T-helper 2 cell treated with Interferon-gamma antibody and Interleukin-4, amounts not matched to agents 5 μg/mL and 100 μg/mL, for 36 hours (primary cell): Measurements from ENCODE around the gene EIPR1.
"Not testable (repeated sequence)": the region's sequence is repeated elsewhere in the genome, so short reads cannot be mapped to it uniquely, and the experiment has no call there.

Experiments used
- DNase-seq: peaks from one replicate; pipeline ENCODE4 v3.0.0; 2021; ENCODE audit warnings: low spot score
- H3K27ac Mint-ChIP-seq: one replicate; pipeline ENCODE4 v1.8.0; 2021; ENCODE audit warnings: mild to moderate bottlenecking, mixed read lengths
- H3K27me3 Mint-ChIP-seq: one replicate; pipeline ENCODE4 v1.8.0; 2021; ENCODE audit warnings: low read depth, mixed read lengths
- H3K36me3 Mint-ChIP-seq: one replicate; pipeline ENCODE4 v1.8.0; 2021; ENCODE audit warnings: low read depth, mixed read lengths
- H3K4me1 Mint-ChIP-seq: one replicate; pipeline ENCODE4 v1.8.0; 2021; ENCODE audit warnings: low read depth, mixed read lengths
- H3K4me3 Mint-ChIP-seq: one replicate; pipeline ENCODE4 v1.8.0; 2022; ENCODE audit warnings: mild to moderate bottlenecking, moderate library complexity, mixed read lengths
- H3K9me3 Mint-ChIP-seq: one replicate; pipeline ENCODE4 v1.8.0; 2021; ENCODE audit warnings: mixed read lengths

The EIPR1 gene

DNA sequence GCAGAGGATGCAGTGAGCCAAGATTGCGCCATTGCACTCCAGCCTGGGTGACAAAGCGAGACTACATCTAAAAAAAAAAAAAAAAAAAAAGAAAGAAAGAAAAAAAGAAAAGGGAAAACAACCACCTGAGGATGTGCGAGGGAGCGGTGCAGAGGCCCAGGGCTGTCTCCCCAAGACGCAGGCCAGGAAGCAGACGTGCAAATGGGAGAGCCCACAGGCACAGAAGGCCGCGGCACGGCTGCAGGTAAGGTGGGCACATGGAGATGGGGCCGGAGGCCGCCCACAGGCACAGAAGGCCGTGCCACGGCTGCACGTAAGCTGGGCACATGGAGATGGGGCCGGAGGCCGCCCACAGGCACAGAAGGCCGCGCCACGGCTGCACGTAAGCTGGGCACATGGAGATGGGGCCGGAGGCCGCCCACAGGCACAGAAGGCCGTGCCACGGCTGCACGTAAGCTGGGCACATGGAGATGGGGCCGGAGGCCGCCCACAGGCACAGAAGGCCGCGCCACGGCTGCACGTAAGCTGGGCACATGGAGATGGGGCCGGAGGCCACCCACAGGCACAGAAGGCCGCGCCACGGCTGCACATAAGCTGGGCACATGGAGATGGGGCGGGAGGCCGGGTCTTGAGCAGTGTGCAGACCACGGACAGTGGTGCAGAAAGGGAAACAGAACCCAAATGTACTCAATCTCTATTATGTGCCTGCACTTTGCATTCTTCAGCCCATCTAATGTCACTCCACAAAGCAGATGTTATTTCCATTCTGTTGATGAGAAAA, 93.6 kb downstream of the EIPR1 start:
- not testable (repeated sequence) for H3K4me3 Mint-ChIP-seq, DNase-seq, H3K27me3 Mint-ChIP-seq, H3K9me3 Mint-ChIP-seq, H3K4me1 Mint-ChIP-seq, H3K36me3 Mint-ChIP-seq, H3K27ac Mint-ChIP-seq

DNA sequence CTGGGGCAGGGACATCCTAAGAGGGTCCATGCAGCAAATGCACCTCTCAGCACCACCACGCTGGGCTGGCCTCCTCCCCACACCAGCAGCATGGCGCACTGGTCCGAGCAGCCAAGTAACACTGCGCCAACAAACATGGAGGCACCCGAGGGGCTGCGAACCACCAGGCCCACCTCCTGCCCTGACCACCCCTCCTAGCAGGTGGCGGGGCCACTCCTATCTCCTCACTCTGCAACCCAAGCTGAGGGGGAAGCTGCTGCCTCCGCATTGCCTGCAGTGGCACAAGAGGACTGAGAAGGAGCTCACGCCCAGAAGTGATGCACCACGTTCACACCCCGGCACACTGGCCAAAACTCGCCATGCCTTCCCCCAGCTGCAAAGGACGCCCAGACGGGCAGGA, 94.4 kb downstream of the EIPR1 start:
- Mint-ChIP-seq H3K4me3 (no peak overlapping the region), H3K27ac (no peak overlapping the region), H3K36me3 (peaks cover 8% of the 10 kb centered on the region), H3K9me3 (peaks cover 5% of the 10 kb centered on the region), H3K27me3 (no peaks in the 10 kb centered on the region), H3K4me1 (no peaks in the 10 kb centered on the region)
- DNase-seq, result no peak

DNA sequence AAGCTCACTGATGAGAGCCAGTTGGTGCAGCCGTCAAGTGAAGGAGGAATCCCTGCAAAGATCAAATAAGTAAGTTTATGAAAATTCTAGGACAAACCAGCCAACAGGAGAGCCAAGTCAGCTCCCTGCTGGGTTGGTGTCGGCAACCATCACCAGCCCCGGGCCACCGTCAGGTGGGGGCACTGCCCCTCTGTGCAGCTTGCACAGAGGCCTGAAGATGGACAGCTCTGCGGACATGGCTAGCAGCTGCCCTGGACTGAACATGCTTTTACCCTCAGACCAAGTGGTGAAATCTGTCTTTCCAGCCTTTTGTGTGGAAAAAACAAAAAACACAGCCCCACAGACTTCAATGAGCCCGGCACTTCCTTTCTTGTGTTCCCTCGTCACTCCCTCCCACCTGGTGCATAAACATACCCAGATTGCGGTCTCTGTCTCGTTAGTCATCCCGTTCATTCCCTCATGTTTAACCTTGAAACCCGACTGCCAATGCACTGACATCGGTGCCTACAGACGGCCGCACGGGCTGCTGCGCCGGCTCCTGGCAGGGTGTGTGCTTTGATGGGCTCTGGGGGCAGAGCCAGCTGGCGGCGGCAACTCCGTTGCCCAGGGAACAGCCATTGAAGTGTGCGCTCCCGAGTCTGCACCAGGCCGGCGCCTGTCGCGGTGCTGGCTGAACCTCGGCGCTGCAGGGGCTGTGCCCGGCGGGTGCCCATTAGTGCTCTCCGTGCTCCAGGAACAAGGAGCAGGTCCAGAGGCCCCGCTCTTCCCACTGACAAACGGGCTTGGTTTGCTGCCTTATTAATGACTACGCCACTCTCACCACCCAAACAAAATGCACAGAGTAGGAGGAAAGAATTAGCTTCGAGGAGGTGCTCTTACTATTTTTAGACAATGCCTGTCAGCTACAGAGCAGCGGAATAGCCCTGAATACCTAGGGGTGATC, 95.3 kb downstream of the EIPR1 start:
- no peak overlapping the region for H3K27ac Mint-ChIP-seq

DNA sequence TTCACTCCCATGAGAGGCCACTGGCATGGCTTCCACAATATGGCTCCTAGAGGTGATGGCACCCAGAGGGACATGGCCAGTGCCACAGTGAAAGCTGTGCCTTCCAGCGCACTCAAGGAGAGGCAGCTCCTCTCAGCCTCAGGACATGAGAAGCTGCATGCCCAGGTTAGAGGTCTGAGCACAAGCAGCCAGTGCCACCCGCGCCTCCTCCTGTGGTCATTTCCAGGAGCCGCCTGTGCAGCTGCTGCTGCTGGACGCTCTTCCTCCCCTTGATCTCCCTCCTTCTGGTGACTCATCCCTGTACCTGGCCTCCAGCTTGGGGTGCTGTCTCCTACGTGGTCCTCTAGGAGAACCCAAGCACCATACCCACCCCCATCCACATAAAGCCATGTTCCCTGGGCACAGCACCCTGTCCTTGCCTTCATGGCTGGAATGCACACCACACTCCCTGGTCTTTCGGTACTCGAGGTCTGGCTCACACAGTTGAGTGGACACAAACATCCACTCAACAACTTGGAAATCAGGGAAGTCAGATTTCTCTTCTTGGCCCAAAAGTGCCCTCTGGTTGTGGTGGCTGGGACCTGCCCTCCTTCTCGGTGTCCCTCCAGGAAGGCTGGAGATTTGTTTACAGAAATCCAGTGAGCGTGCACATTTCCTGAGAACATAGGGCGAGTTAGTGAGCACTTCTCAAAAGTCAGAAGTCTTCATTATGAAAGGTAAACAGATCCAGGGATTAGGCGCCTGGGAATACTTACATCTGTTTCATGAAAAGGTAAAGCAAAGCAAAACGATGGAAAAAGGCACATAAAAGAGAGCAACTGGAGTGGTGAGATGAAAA, 96.7 kb downstream of the EIPR1 start:
- Mint-ChIP-seq H3K27me3 (no peaks in the 10 kb centered on the region), H3K36me3 (peaks cover 6% of the 10 kb centered on the region), H3K4me1 (no peaks in the 10 kb centered on the region), H3K27ac (no peak overlapping the region), H3K4me3 (no peak overlapping the region), H3K9me3 (no peaks in the 10 kb centered on the region)
- no peak for DNase-seq

More for the DNA sequence above, 95.3 kb downstream of the EIPR1 start:
- Mint-ChIP-seq H3K4me1 (no peaks in the 10 kb centered on the region), H3K36me3 (peaks cover 8% of the 10 kb centered on the region), H3K4me3 (no peak overlapping the region), H3K27me3 (no peaks in the 10 kb centered on the region), H3K9me3 (peaks cover 2% of the 10 kb centered on the region)
- no peak for DNase-seq

DNA sequence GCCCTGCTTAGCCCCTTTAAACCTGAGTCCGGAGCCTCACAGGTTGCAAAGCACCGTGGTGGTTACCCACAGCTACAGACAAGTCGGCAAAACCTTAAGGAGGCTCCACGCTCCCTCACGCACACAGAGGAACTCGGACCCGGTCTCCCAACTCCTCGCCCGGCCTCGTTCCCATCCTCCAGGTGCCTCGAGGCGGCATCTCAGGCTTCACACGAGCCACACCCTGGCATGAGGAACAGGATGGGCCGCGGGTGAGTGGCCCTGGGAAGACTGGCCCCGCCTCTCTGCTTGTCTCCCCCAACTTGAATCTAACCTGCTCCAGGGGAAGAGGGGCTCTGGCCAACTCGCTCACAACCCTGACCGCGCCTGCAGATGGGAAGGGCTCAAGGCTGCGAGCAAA, 97.4 kb downstream of the EIPR1 start:
- no peak overlapping the region for H3K4me3 Mint-ChIP-seq

DNA sequence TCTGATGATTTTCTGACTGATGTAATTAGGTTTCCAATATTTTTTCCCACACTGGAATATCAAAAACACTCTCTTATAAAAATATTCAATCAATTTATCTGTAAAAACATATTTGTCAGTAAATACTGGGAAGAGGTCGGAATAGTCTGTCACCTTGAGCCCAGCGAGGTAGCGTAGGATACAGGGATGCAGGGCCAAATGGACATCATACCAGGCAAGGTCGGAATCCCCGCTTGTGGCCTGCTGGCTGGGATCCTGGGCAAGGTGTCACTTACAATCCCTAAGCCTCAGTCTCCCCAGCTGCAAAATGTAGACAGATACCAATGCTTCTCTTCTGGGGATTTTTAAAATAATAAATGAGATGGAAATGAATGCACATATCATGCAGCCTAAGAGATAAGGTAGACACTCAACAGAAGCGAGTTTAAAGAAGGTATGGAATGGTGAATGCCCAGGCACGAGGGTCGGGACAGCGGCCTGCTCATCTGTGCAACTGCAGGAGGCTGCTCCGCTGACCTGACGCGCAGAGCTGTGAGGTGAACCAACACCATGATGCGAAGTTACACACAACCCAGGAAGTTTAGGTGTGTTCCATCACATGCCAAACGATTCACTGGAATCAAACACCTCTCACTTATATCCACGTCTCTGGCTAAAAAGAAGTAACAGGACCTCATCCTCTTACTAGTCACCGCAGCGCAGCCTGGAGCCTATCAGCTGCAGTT, 98.2 kb downstream of the EIPR1 start:
- H3K4me1 Mint-ChIP-seq, result no peaks in the 10 kb centered on the region
- peaks cover 13% of the 10 kb centered on the region for H3K9me3 Mint-ChIP-seq
- no peak for DNase-seq
- peaks cover 18% of the 10 kb centered on the region for H3K36me3 Mint-ChIP-seq
- H3K4me3 Mint-ChIP-seq, result no peak overlapping the region
- H3K27ac Mint-ChIP-seq, result no peak overlapping the region
- no peaks in the 10 kb centered on the region for H3K27me3 Mint-ChIP-seq

More for the DNA sequence above, 97.4 kb downstream of the EIPR1 start:
- Mint-ChIP-seq H3K9me3 (peaks cover 5% of the 10 kb centered on the region), H3K27ac (no peak overlapping the region), H3K4me1 (no peaks in the 10 kb centered on the region), H3K36me3 (peaks cover 10% of the 10 kb centered on the region), H3K27me3 (no peaks in the 10 kb centered on the region)
- no peak for DNase-seq

DNA sequence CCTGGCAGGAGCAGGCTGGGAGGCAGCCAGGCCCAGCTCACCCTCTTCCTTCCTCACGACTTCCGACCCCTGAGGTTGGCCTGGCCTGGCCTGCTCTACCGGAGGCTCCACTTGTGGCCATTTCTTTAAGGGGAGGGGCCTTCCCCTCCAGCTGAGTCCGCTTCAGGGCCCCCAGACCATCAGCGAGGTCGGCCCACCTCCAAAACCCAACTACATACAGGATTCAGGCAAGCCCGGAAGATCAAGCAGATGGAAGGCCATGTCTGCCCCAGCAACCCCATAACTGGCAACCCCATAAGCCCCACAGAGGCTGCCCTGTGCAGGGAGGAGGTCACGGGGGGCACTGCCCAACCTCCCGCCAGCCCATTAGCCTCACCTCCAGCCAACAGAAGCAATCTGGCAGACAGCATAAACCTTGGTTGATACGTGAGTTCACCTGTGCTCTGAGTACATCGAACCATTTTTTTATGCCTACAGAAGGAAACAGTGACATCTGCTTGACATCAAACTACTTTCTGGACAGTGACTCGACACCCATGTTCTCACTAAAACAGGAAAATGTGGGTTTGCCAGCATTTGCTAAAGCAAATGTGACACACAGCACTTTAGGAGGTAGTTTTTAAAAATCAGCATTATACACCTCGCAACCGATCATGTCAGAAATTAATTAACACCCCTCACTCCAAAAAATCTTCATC, 98.9 kb downstream of the EIPR1 start:
- peaks cover 24% of the 10 kb centered on the region for H3K36me3 Mint-ChIP-seq
- H3K9me3 Mint-ChIP-seq, result peaks cover 21% of the 10 kb centered on the region
- H3K4me3 Mint-ChIP-seq, result no peak overlapping the region
- DNase-seq, result no peak
- H3K27ac Mint-ChIP-seq, result no peak overlapping the region
- no peaks in the 10 kb centered on the region for H3K27me3 Mint-ChIP-seq
- no peaks in the 10 kb centered on the region for H3K4me1 Mint-ChIP-seq

DNA sequence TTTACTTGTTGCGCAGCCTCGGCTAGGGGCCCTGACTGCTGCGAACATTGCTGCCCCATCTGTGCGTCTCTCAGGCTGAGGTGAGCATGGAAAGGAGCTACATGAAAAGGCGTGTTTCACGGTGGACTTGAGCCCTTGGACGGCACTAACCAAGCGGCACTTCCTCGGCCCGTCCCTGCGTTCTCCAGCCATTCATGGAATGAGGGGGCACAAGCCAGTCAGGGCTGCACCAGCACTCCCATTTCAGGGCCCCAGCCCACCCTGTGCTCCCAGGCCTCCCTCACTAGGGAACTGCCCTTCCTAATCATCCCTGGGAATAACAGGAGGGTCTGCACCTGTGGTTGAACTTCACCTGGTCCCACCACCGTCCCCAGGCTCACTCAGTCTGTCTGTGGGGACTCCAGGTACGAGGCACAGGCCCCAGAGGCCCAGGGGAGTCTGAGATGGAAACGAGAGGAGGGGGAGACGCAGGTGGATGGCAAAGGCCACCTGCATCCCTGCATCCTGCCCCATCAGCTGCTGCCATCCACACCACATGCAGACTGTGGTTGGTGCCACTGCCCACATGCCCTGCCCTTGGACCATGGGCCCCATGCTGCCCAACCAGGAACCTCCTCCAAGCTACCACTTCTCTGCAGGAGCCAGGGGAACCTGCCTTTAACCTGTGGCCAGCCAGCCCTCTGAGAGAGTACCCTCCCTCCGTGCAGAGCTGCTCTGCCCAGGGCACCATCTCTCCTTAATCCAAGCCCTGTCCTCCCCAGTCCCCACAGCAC, 99.7 kb downstream of the EIPR1 start:
- Mint-ChIP-seq H3K27ac (no peak overlapping the region), H3K9me3 (peaks cover 28% of the 10 kb centered on the region), H3K4me1 (no peaks in the 10 kb centered on the region), H3K36me3 (peaks cover 28% of the 10 kb centered on the region), H3K4me3 (no peak overlapping the region), H3K27me3 (no peaks in the 10 kb centered on the region)
- DNase-seq, result no peak

DNA sequence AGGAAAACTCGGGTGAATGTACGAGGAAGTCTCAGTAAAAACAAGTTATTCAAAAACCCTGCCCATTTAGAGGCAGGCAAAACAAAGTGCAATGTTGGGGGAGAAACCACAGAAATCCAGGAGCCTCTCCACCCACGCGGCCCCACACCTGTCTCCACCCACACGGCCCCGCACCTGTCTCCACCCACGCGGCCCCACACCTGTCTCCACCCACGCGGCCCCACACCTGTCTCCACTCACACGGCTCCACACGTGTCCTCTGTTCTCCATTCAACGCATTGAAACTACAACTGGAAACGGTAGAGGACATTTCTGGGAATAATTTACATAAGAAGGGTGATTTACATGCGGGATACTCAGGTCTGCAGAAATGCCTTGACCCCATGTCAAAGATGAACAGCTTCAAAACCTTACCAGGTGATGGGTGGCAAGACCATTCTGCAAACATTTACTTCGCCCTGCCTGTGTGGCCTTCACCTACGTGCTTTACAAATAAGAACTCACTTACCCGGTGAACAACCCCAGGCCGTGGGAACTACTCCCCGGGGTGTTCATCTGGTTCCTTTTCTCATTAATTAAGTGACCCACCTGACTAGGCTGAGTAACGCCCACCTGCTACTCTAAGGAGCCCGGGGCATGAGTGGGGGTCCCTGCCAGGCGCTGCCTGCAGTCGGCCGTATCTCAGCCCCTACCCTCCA, 100.4 kb downstream of the EIPR1 start:
- H3K4me3 Mint-ChIP-seq, result no peak overlapping the region
- H3K36me3 Mint-ChIP-seq, result peaks cover 31% of the 10 kb centered on the region
- no peaks in the 10 kb centered on the region for H3K4me1 Mint-ChIP-seq
- peaks cover 35% of the 10 kb centered on the region for H3K9me3 Mint-ChIP-seq
- H3K27me3 Mint-ChIP-seq, result no peaks in the 10 kb centered on the region
- no peak overlapping the region for H3K27ac Mint-ChIP-seq
- DNase-seq, result no peak

DNA sequence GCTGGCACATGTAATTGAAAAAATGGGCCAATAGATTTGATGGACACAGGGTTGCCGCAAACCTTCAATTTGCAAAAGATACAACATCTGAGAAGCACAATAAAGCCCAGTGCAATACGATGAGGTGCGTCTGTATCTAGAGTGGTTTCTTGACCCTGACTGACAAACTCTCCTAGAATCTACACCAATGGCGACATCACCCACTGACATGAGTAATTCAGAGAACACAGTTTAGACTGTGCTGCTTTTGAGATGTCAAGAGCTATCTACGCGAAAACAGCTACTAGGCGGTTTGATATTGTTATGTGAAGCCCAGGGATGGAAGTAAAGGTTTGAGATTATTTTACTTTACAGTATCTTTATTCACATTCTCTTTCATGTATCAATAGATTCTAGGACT, 104.9 kb downstream of the EIPR1 start:
- H3K9me3 Mint-ChIP-seq, result peaks cover 42% of the 10 kb centered on the region
- H3K4me3 Mint-ChIP-seq, result no peak overlapping the region
- no peaks in the 10 kb centered on the region for H3K4me1 Mint-ChIP-seq
- no peaks in the 10 kb centered on the region for H3K27me3 Mint-ChIP-seq
- H3K27ac Mint-ChIP-seq, result no peak overlapping the region
- DNase-seq, result no peak
- peaks cover 36% of the 10 kb centered on the region for H3K36me3 Mint-ChIP-seq

DNA sequence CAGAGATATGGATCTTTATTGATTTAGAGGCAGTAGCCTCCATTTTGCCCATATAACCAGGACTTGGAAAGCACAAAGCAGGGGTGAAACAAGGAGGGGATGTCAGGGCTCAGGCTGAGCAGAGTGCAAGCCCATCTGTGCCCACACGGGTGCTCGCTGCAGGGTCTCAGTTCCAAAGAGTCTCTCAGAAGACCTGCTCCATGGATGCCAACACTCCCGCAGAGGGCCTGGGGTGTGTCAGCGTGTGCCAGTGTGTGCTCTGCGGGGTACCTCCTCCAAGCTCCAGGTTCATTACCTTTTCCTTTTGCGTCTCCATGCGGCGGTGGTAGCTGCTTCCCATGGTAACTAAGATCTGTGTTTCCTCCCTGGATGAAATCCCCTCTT, 107.5 kb downstream of the EIPR1 start:
- Mint-ChIP-seq H3K27ac (no peak overlapping the region), H3K27me3 (no peaks in the 10 kb centered on the region), H3K36me3 (peaks cover 27% of the 10 kb centered on the region), H3K4me3 (no peak overlapping the region), H3K4me1 (no peaks in the 10 kb centered on the region), H3K9me3 (peaks cover 35% of the 10 kb centered on the region)
- DNase-seq, result no peak
